GM19238 (cell line): ENCODE data around the gene TACR3.
"Not testable (repeated sequence)": the region's sequence is repeated elsewhere in the genome, so short reads cannot be mapped to it uniquely, and the experiment has no call there.

Experiments
- DNase-seq: peaks from one replicate; pipeline ENCODE4 v3.0.0; 2011; ENCODE audit warnings: low spot score; ENCODE audit not compliant: insufficient read length

Gene TACR3, protein sequence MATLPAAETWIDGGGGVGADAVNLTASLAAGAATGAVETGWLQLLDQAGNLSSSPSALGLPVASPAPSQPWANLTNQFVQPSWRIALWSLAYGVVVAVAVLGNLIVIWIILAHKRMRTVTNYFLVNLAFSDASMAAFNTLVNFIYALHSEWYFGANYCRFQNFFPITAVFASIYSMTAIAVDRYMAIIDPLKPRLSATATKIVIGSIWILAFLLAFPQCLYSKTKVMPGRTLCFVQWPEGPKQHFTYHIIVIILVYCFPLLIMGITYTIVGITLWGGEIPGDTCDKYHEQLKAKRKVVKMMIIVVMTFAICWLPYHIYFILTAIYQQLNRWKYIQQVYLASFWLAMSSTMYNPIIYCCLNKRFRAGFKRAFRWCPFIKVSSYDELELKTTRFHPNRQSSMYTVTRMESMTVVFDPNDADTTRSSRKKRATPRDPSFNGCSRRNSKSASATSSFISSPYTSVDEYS

GRCh38 chr4:103719830-103720207 lies at the start of gene TACR3:
TACR3 (minus strand) TSS chr4:103719985; CDS start chr4:103719675, 310 bp downstream.
- DNase-seq = no peak

DNA sequence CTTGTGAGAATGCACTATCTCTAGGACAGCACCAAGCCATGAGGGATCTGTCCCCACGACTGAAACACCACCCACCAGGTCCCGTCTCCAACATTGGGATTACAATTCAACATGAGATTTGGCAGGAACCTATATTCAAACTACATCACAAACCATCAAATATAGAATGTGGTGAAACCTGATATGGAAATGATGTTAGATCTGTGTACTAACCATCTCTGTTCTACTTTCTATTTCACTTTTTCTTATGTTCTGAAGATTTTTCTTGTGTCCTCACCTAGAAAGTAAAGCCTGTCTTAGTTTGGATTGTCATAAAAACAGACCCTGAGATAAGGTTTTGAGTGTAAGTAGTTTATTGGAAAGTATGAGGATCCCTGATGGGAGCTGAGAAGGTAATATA lies 37.8 kb upstream of the TACR3 start:
- no peak for DNase-seq

- no peak for DNase-seq
These were observed 37.0 kb upstream of the TACR3 start for GRCh38 chr4:103756741-103757140.

DNA sequence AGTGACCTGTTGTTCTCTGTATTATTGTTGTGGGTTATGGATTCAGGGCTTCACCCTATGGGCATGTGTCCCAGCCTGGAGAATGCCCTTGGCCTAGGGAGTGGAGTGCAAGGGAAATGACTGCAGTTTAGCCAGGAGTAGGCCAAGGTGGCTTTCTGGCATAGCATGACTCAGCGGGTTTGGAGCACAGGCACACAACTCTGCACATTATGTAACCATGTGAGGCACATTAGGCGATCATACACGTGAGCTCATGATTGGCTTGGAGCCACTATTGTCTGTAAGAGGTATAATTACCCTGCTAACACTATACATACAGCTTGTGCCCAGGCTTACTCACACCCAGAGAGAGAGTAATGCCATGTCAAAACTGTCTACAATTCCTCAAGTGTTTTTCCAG lies 35.1 kb upstream of the TACR3 start:
- no peak for DNase-seq

DNA sequence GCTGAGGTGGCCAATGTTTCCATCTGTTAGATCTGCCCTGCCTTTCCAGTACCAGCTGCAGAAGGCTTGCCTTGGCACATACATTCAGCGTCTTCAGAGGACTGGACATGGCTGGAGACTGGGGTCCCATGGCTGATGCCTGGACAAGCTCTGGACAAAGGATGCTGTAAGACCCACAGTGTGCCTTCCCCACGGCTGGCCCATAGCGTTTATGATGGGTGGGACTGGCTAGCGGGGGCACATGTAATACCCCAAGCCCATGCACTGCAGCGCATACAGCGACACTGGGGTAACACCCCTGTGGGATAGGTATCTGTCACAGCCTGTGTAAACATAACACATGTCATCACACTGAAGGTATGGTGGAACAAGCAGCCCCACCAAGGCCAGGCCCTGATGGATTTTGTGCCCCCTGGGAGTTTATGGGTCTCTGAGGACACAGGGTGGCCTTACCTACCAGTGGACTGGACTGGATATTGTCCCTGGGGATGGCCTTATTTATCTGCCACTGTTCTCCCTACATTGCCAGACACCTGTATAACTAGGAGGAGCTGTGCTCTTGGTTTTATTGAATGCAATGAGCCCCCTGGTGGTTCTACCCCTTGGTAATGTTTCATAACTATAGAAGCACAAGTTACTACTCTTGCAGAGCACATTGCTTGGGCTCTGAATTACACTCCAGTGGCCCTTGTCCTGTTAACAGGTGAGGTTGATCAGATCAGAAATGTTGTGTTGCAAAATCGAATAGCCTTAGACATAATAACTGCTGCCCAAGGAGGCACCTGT lies 34.3 kb upstream of the TACR3 start:
- DNase-seq = no peak

DNA sequence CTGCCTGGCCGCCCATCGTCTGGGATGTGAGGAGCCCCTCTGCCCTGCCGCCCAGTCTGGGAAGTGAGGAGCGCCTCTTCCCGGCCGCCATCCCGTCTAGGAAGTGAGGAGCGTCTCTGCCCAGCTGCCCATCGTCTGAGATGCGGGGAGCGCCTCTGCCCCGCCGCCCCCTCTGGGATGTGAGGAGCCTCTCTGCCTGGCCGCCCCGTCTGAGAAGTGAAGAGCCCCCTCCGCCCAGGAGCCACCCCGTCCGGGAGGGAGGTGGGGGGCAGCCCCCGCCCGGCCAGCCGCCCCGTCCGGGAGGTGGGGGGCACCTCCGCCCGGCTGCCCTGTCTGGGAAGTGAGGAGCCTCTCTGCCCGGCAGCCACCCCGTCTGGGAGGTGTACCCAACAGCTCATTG lies 3.4 kb upstream of the TACR3 start:
- not testable (repeated sequence) for DNase-seq

DNA sequence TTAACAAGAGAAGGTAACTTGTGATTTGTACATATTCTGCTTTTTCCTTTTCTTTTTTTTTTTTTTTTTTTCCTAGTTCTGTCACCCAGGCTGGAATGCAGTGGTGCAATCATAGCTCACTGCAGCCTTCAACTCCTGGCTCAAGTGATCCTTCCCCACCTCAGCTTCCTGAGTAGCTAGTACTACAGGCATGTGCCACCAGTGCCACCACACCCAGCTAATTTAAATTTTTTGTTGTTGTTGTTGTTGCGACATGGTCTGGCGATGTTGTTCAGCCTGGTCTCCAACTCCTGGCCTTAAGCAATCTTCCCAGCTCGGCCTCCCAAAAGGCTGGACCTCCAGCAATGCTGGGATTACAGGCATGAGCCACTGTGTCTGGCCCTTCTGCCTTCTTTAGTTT lies 1.5 kb upstream of the TACR3 start:
- DNase-seq = no peak

DNA sequence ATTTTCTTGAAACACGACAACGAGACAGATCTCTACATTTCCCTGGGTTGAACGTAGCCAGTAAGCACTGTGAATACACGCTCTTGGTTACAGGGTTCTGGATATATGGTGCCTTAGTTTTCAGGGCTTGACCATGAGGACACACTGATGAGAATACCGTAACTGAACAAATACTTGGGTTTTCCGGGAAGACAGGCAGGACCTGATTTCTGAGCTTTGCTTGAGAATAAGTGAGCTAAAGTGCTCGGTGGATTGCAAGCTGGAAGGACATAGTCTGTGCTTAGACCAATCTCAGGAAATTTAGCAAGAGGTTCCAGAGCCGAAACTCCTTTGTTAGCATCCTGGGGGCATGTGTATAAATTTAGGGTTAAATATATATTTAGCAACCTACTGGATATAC lies 876 bp upstream of the TACR3 start:
- no peak for DNase-seq

- DNase-seq = no peak
These were observed 518 bp downstream of the TACR3 start for GRCh38 chr4:103719105-103719829.

DNA sequence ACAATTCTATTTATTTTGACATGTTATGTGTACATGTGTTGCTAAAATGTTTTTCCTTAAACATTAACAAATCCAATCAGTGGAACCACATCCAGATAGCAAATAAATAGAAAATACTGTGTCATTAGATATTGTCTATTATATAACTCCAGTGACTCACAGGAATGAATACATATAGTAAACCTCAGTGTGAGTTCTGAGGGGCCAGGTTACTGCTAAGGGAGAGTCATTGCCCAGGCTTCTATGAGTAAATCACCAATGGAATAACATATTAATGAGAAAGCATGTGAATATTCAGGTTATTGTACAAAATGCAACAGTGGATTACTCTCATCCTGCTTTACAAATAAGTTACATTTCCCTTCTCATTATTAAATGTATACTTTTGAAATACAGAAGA lies 27.2 kb downstream of the TACR3 start:
- DNase-seq = no peak

DNA sequence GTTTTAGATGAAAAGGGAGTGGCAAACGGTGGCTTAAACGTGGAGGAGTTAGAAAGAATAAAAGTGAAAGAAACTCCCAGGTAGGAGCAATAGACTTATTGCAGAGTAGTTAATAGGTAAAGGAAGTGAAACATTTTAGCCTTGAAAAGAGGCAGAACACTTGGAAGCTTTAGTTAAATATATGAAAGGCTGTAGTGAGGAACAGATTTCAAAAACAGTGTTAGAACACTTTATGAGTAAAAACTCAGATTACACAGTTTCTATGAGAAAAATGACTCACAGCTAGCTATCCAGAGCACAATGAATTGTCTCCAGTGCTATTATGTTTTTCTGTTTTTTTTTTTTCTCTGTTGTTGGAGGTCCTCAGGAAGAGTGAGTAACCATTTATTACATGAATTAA lies 45.8 kb downstream of the TACR3 start:
- DNase-seq = no peak

- not testable (repeated sequence) for DNase-seq
These were observed 53.0 kb downstream of the TACR3 start for GRCh38 chr4:103666764-103667163.

DNA sequence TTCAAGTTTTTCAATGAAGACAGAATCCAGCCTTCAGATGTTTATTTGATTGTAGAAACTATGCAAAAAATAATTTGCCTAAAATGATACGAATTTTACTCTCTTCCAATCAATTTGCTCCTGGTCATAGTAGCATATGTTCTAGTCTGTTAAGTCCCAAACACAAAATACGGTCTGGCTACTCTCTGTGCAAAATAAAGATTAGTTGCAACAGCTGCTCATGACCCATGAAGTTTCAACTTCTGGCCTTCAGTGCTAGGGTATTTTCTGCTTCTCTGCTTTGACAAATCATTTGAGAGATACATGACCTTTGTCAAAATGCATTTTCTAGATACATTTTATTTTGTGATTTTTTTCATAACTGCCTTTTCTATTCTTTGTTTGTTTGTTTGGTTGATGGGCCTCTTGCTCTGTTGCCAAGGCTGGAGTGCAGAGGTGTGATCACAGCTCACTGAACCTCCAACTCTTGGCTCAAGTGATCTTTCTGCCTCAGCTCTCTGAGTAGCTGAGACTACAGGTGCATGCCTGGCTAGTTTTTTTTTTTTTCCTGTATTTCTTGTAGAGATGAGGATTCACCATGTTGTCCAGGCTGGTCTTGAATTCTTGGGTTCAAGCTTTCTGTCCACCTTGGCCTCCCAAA lies 55.2 kb downstream of the TACR3 start:
- DNase-seq = no peak

GRCh38 chr4:103648541-103648940 lies 71.2 kb downstream of the TACR3 start:
- DNase-seq = no peak

GRCh38 chr4:103645991-103646390 lies 73.8 kb downstream of the TACR3 start:
- DNase-seq = no peak

- no peak for DNase-seq
These were observed 85.5 kb downstream of the TACR3 start for GRCh38 chr4:103634236-103634635.

GRCh38 chr4:103626296-103626695 lies 93.5 kb downstream of the TACR3 start:
- DNase-seq = no peak

GRCh38 chr4:103591841-103592240 lies 127.9 kb downstream of the TACR3 start:
- no peak for DNase-seq

DNA sequence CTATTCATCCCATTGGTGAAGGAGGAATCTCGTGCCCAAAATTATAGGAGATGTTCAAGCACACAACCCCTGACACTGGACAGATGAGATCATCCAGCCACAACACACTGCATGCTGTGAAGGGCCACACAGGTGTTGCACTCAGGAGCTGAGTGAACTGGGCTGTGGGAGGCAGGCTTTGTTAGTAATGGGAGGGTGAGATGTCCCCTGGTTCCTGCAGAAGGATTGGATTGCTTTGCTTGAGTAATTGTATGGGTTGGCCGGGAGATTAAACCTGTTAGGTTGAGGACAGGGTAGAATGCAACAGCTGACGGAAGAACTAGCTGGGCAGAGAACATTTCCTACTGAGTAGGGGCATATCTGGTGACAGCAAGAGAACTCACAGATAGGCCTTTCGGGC lies 152.2 kb downstream of the TACR3 start:
- DNase-seq = no peak

DNA sequence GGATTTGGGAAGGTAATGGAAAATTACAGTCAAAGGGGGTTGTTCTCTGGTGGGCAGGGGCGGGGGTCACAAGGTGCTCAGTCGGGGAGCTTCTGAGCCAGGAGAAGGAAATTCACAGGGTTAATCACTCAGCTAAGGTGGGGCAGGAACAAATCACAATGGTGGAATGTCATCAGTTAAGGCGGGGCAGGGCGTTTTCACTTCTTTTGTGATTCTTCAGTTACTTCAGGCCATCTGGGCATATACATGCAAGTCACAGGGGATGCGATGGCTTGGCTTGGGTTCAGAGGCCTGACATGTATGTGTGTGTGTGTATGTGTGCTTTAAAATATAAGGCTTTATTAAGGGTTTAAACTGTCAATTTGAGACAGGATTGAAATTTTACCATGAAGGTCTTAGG lies 160.6 kb downstream of the TACR3 start:
- not testable (repeated sequence) for DNase-seq
